ENCODE measurements around the gene DPH7. TPM values are rescaled to one million over a fixed set of nuclear protein-coding genes. Genes with fewer than 3 reads are reported as not detected.
A peak's percentile ranks its signal among the peaks of the same experiment; 100 is the strongest.
"Not testable (repeated sequence)": the region's sequence is repeated elsewhere in the genome, so short reads cannot be mapped to it uniquely, and the experiment has no call there.

DPH7 gene
- total RNA-seq, 1 donor from 2014 or later: 35.3 TPM

DNA sequence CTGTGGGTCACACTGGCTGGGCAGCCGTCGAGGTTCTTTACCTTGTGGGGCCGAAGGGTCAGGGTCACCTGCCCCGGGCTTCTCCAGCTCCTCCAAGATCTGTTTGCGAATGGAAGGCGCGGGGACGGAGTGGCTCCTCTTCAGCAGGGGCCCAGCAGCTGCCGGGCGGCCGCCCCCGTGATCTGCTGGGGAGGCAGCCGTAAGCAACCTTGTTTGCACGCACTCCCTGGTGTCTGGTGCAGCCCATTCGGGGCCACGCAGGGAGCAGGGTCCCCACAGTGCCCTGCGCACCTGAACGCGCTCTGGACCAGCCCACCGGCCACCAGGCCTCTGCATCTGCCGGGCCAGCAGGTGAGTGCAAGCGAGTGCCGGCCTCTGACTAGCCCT lies 63.4 kb downstream of the DPH7 start:
- no peak for DNase-seq (ENCODE audit: low read depth)
- TF ChIP-seq, protein P1, sequence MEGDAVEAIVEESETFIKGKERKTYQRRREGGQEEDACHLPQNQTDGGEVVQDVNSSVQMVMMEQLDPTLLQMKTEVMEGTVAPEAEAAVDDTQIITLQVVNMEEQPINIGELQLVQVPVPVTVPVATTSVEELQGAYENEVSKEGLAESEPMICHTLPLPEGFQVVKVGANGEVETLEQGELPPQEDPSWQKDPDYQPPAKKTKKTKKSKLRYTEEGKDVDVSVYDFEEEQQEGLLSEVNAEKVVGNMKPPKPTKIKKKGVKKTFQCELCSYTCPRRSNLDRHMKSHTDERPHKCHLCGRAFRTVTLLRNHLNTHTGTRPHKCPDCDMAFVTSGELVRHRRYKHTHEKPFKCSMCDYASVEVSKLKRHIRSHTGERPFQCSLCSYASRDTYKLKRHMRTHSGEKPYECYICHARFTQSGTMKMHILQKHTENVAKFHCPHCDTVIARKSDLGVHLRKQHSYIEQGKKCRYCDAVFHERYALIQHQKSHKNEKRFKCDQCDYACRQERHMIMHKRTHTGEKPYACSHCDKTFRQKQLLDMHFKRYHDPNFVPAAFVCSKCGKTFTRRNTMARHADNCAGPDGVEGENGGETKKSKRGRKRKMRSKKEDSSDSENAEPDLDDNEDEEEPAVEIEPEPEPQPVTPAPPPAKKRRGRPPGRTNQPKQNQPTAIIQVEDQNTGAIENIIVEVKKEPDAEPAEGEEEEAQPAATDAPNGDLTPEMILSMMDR (conservative IDR thresholded peaks at IDR 0.05; ENCODE audit: low read depth, low read length): no peak
- no peak overlapping the region for H3K4me3 ChIP-seq (ENCODE audit: low read depth, low read length)

DNA sequence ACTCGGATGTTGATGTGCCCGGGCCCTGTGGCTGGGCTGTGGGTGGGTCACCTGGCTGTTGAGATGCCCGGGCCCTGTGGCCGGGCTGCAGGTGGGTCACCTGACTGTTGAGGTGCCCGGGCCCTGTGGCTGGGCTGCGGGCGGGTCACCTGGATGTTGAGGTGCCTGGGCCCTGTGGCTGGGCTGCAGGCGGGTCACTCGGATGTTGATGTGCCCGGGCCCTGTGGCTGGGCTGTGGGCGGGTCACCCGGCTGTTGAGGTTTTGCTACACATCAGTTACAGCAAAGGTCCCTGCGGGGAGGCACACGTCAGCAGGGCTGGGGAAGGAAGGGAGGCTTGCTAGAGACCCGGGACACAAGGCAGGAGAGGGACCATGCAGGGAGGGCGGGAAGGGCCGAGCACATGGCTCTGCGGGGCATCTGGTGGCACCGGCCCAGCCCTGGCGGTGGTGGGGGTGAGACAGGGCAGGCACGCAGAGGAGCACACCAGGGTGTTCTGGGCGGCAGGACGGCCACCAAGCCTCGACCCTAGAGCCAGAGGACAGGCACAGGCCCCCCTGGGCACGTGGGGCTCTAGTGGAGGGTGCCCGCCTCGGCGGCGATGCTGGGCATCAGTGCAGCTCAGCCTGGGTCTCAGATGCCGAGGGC lies 63.9 kb downstream of the DPH7 start:
- TF ChIP-seq, protein P1 (conservative IDR thresholded peaks at IDR 0.05; ENCODE audit: low read depth, low read length): no peak
- no peak for DNase-seq (ENCODE audit: low read depth)
- no peak overlapping the region for H3K4me3 ChIP-seq (ENCODE audit: low read depth, low read length)

DNA sequence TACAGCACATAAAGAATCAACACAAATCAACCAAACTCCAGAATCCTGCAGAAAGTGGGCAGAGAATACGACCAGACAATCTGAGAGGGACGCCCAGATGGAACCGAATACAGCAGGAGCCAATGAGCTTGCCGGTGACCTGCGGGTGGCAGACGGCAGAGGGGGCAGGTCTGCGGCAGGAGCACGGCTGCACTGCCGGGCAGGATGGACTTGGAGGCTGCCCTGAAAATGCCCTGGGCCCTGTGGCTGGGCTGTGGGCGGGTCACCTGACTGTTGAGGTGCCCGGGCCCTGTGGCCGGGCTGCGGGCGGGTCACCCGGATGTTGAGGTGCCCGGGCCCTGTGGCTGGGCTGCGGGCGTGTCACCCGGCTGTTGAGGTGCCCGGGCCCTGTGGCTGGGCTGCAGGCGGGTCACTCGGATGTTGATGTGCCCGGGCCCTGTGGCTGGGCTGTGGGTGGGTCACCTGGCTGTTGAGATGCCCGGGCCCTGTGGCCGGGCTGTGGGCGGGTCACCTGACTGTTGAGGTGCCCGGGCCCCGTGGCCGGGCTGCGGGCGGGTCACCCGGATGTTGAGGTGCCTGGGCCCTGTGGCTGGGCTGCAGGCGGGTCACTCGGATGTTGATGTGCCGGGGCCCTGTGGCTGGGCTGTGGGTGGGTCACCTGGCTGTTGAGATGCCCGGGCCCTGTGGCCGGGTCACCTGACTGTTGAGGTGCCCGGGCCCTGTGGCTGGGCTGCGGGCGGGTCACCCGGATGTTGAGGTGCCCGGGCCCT lies 64.7 kb downstream of the DPH7 start:
- not testable (repeated sequence) for H3K4me3 ChIP-seq (ENCODE audit: low read depth, low read length); DNase-seq (ENCODE audit: low read depth)

DNA sequence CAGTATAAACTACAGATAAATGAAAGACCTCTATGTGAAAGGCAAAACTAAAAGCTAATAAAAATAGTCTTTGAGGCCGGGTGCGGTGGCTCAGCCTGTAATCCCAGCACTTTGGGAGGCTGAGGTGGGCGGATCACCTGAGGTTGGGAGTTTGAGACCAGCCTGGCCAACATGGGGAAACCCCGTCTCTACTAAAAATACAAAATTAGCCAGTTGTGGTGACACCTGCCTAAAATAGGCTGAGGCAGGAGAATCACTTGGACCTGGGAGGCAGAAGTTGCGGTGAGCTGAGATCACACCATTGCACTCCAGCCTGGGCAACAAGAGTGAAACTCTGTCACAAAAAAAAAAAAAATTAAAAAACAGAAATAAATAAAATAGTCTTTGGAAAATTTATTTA lies 65.6 kb downstream of the DPH7 start:
- DNase-seq (ENCODE audit: low read depth); H3K4me3 ChIP-seq (ENCODE audit: low read depth, low read length): not testable (repeated sequence)

DNA sequence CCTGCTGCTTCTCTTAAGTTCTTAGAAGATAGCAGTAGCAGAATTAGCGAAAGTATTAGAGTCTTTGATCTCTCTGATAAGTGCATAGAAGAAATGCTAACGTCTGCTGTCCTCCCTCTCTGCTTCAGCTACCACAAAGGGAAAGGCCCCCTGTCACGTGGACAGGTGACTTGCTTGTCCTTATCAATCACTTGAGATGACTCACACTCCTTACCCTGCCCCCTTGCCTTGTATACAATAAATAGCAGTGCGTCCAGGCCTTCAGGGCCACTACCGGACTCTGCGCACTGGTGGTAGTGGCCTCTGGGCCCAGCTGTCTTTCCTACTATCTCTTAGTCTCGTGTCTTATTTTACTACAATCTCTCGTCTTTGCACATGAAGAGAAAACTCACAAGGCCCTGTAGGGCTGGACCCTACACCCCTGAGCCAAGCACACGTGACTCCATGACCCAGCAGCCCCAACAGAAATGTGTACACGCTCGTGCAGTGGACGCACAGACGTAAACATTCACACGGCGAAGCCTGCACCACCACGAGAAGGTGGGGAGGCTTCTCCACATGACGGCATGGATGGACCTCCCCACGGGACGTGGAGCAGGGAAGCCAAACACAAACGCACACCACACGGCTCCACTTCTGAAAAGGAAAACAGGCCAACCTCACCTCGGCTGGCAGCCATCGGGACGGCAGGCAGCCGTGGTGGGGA lies 66.8 kb downstream of the DPH7 start:
- no peak for DNase-seq (ENCODE audit: low read depth)
- no peak overlapping the region for H3K4me3 ChIP-seq (ENCODE audit: low read depth, low read length)
- TF ChIP-seq, protein P1 (conservative IDR thresholded peaks at IDR 0.05; ENCODE audit: low read depth, low read length): no peak

DNA sequence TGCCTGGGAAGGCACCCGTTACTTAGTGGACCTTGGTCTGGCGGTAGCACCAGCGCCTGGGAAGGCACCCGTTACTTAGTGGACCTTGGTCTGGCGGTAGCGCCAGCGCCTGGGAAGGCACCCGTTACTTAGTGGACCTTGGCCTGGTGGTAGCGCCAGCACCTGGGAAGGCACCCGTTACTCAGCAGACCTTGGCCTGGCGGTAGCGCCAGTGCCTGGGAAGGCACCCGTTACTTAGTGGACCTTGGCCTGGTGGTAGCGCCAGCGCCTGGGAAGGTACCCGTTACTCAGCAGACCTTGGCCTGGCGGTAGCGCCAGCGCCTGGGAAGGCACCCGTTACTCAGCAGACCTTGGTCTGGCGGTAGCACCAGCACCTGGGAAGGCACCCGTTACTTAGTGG lies 67.6 kb downstream of the DPH7 start:
- not testable (repeated sequence) for H3K4me3 ChIP-seq (ENCODE audit: low read depth, low read length)
- DNase-seq (ENCODE audit: low read depth): peak; percentile 51

DNA sequence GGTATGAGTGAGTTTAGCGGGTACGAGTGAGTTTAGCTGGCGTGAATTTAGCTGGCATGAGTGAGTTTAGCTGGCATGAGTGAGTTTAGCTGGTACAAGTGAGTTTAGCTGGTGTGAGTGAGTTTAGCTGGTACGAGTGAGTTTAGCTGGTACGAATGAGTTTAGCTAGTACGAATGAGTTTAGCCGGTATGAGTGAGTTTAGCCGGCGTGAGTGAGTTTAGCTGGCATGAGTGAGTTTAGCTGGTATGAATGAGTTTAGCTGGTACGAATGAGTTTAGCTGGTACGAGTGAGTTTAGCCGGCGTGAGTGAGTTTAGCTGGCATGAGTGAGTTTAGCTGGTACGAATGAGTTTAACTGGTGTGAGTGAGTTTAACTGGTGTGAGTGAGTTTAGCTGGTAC lies 69.5 kb downstream of the DPH7 start:
- no peak overlapping the region for H3K4me3 ChIP-seq (ENCODE audit: low read depth, low read length)
- DNase-seq (ENCODE audit: low read depth): no peak
- TF ChIP-seq, protein P1 (conservative IDR thresholded peaks at IDR 0.05; ENCODE audit: low read depth, low read length): no peak

DNA sequence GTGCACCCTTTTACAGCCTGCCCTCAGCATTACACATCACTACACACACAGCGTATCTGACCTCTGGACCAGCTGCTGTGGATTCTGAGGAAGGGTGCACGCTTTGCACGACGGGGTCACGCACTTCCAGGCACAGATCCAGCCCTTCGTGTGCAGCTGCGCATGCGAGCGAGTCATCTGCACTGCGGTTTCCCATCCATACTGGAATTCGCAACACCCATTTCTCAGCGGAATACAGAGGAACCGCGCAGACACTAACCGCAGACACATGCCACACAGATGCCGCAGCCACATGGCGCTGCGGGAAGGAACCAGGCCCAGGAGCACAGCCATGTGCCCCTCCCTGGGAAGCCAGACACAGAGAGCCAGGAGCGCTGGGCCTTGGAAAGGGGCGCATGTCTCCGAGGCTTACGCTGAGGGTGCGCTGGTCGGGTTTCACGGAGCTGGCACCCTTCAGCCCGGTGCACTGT lies 72.0 kb downstream of the DPH7 start:
- TF ChIP-seq, protein P1 (conservative IDR thresholded peaks at IDR 0.05; ENCODE audit: low read depth, low read length): no peak
- no peak for DNase-seq (ENCODE audit: low read depth)
- H3K4me3 ChIP-seq (ENCODE audit: low read depth, low read length): no peak overlapping the region
